Measurements from ENCODE around the gene TST. TPM values are rescaled to one million over a fixed set of nuclear protein-coding genes. Genes with fewer than 3 reads are reported as not detected.

The TST gene
- total RNA-seq (2021; fragmentation: NEBNext Ultra II Directional; extraction: Animal tissue kit (Norgen Biotek cat#: 25700)) (22.6 and 23.6 TPM in 2 replicates), polyA plus RNA-seq (2011; rRNA removed) (61.6 and 82.8 TPM in 2 replicates), polyA minus RNA-seq (2011; rRNA and poly(A)+ RNA removed) (15.3 and 16.1 TPM in 2 replicates)
- polyA plus RNA-seq (2011; cell fraction: cytosol; rRNA removed): 53.6 TPM
- polyA plus RNA-seq (2011; cell fraction: nucleus; rRNA removed): 57.3 TPM
- polyA plus RNA-seq (2012, experiment 1 of 2): 20.0 to 33.4 TPM (median 31.7 TPM) in 4 replicates
- 46.9 TPM for polyA plus RNA-seq (2012, experiment 2 of 2)
- polyA plus RNA-seq (2013, experiment 1 of 2): 21.6 TPM
- polyA plus RNA-seq (2013, experiment 2 of 2): 21.2 TPM
- polyA minus RNA-seq (2011; cell fraction: cytosol; rRNA and poly(A)+ RNA removed): 15.0 TPM
- polyA minus RNA-seq (2011; cell fraction: nucleus; rRNA and poly(A)+ RNA removed): 24.1 TPM
- long read RNA-seq, experiment 1, transcript TST-201 (3 exons, 1,211 nt): major isoform, 15 of 29 reads
- long read RNA-seq, experiment 1, transcript TST-202 (2 exons, 1,797 nt): minor isoform, 10 of 29 reads
- long read RNA-seq, experiment 1, partial matches to known transcripts: 3 of 29 reads
- long read RNA-seq, experiment 1, other reads (novel, unspliced or antisense): 1 of 29 reads
- long read RNA-seq, experiment 2, transcript TST-201 (3 exons, 1,211 nt): major isoform, 19 of 22 reads
- long read RNA-seq, experiment 2, partial matches to known transcripts: 0 of 22 reads
- long read RNA-seq, experiment 2, other reads (novel, unspliced or antisense): 2 of 22 reads

DNA sequence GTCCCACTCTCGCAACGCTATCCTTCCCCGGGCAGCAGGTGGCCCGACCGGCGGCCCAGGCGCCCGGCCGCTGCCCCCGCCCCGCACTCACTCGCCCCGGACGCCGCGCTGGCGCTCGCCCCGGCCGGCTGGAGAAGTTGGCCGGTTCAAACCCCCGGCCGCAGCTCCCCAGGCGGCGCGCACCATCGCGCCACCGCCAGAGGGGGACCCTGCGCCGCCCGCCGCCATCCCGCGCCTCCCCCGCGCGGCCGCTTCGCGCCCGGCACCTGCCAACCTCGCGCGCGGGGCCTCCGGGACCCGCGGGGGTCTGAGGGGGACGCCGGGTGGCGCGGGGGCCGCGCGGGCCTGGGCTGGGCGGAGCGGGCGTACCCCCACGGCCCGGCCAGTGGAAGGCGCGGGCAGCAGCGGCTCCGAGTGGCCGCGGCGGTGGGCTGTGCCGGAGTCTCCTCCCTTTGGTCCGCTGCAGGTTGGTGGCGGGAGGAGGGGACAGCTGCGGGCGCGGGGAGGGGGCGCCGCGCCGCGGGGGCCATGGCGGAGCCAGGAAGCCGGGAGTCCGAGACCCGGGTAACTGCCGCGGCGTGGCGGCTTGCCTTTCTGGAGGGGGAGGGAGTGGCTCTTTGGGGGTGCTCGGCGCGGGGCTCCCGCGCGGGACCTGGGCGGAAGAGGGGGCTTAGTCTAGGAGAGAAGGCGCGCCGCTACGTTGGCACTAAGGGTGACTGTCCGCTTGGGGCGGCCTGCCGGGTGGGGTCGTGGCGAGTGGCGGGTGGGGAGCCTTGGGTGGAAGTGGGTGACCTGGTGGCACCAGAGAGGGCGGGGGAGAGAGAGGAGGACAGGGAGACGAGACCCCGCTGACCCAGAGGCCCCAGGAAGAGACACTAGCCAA, at the start of gene TST, which contains the start of gene MPST:
TST (minus strand) TSS at position 139 of the 883 bp plus-strand sequence. CDS start 715 bp downstream, outside the sequence.
MPST (plus strand) TSS at position 434 of the 883 bp plus-strand sequence; CDS start at position 529, 95 bp downstream.
- Histone ChIP-seq H4K8ac (ENCODE audit: extremely low read depth, insufficient read depth, low read length) (peak within 1 kb of the TSS; percentile 86), H3K23ac (ENCODE audit: insufficient read length) (no peak within 1 kb of the TSS), H2BK120ac (replicated peaks; ENCODE audit: low read depth, low read length) (no peak within 1 kb of the TSS), H3K9me3 (ENCODE audit: insufficient read depth in 2 of 2, low read depth in 1 of 2, low read length in 1 of 2) (no peaks in the 10 kb centered on the region), H3K4ac (replicated peaks; ENCODE audit: insufficient read length, low read depth, low read length) (peak within 1 kb of the TSS; percentile 71), H4K91ac (replicated peaks; ENCODE audit: insufficient read length, low read length) (peak within 1 kb of the TSS; percentile 65), H2BK12ac (ENCODE audit: low read depth, low read length) (peak within 1 kb of the TSS; percentile 53; the same call in 1 of the 2 replicates), H3K79me1 (ENCODE audit: low read depth, low read length) (peaks cover 6% of the 10 kb centered on the region), H3K79me2 (ENCODE audit: control insufficient read depth in 1 of 2, insufficient read depth in 2 of 2, low read length in 2 of 2) (peaks cover 0 to 25% of the 10 kb centered on the region in 2 experiments; a peak in 3 of 4 replicates), H2BK20ac (ENCODE audit: low read length) (no peak within 1 kb of the TSS), H3K23me2 (ENCODE audit: low read depth, low read length) (peaks cover 11% of the 10 kb centered on the region), H4K20me1 (replicated peaks in 1 of 2; ENCODE audit: control insufficient read depth in 1 of 2, insufficient read depth in 2 of 2, low read length in 2 of 2) (peaks cover 12 to 29% of the 10 kb centered on the region in 2 experiments), H3K27me3 (replicated peaks in 1 of 4; ENCODE audit: control insufficient read depth in 3 of 4, extremely low read depth in 1 of 4, insufficient read depth in 3 of 4, low read length in 3 of 4) (no peaks in the 10 kb centered on the region), H3K27ac (ENCODE audit: low read depth, low read length) (peak within 1 kb of the TSS; percentile 89; the same call in 1 of the 2 replicates), H2AFZ (ENCODE audit: low read length) (peak within 1 kb of the TSS; percentile 24; the same call in 1 of the 2 replicates), H3K4me2 (ENCODE audit: insufficient read depth in 1 of 2, low read depth in 2 of 2, low read length in 2 of 2) (peak within 1 kb of the TSS; percentile 73 to 89), H2BK15ac (ENCODE audit: low read length) (peak within 1 kb of the TSS; percentile 12; the same call in 1 of the 2 replicates), H3K4me3 (ENCODE audit: extremely low read depth in 1 of 4, insufficient read depth in 2 of 4, low read depth in 3 of 4, low read length in 4 of 4) (peak within 1 kb of the TSS; percentile 70 to 86 (median 78)), H3K9ac (replicated peaks in 1 of 4; ENCODE audit: extremely low read depth in 1 of 4, low read depth in 3 of 4, low read length in 3 of 4) (peak within 1 kb of the TSS; percentile 79 to 98 (median 84)), H2BK5ac (ENCODE audit: low read depth, low read length) (peak within 1 kb of the TSS; percentile 83; the same call in 1 of the 2 replicates), H2AK5ac (ENCODE audit: low read depth, low read length) (no peak within 1 kb of the TSS), H3K4me1 (replicated peaks in 1 of 4; ENCODE audit: control insufficient read depth in 3 of 4, insufficient read depth in 4 of 4, low read length in 3 of 4) (peaks cover 0 to 21% (median 11%) of the 10 kb centered on the region in 4 experiments; a peak in 6 of 7 replicates), H3K36me3 (ENCODE audit: control insufficient read depth in 2 of 4, insufficient read depth in 4 of 4, low read length in 3 of 4) (peaks cover 0 to 16% (median 4%) of the 10 kb centered on the region in 4 experiments; a peak in 3 of 8 replicates), H3K14ac (ENCODE audit: insufficient read length) (no peak within 1 kb of the TSS), H4K5ac (ENCODE audit: insufficient read length, low read depth, low read length) (peak within 1 kb of the TSS; percentile 74), H3K56ac (replicated peaks; ENCODE audit: insufficient read length, low read depth, low read length) (peak within 1 kb of the TSS; percentile 92), H3K18ac (ENCODE audit: extremely low read depth, low read length) (peak within 1 kb of the TSS; percentile 48)
- 2% methylated on average over 11 of the region's 107 CpGs; no CpG with 5 or more reads in 1 of the 2 experiments for WGBS, 2 experiments (ENCODE audit: extremely low coverage in 1 of 2, insufficient coverage in 1 of 2, insufficient read length in 1 of 2, insufficient replicate concordance in 2 of 2, low coverage in 1 of 2, low lambda C conversion rate in 2 of 2, missing lambda C conversion rate in 1 of 2)
- ChIA-PET POLR2A (ENCODE audit: partially characterized antibody) (interaction anchor here (0.7 to 4.3 kb wide), 15 partner anchors 10 to 82 kb away, joined by 3 to 33 read pairs (median 4); partner anchors contain the start of gene KCTD17), CTCF (ENCODE audit: partially characterized antibody) (interaction anchor here (0.8 to 5.4 kb wide), 10 partner anchors 11 to 473 kb away, joined by 3 to 37 read pairs (median 5); no protein-coding TSS in a partner anchor)
- FAIRE-seq (no peak), DNase-seq (ENCODE audit: low read depth in 1 of 2, low spot score in 2 of 2) (peak in 1 of 2 experiments; percentile 79)
- TF ChIP-seq JUND (IDR thresholded peaks at IDR 0.05; ENCODE audit: low read length) (peak; percentile 44; the same call in 1 of the 2 replicates), FOSL1 (IDR thresholded peaks at IDR 0.05; ENCODE audit: insufficient read depth, low read depth, low read length) (no peak), POLR2A (IDR thresholded peaks at IDR 0.05; ENCODE audit: control extremely low read depth in 1 of 2, low read depth in 2 of 2, low read length in 2 of 2) (peak in 1 of 2 experiments; percentile 76; a peak in 2 of 3 replicates), POLR2AphosphoS5 (IDR thresholded peaks at IDR 0.05; ENCODE audit: low read depth, low read length) (peak; percentile 66; the same call in 1 of the 2 replicates), TAF7 (optimal IDR thresholded peaks at IDR 0.05; ENCODE audit: borderline replicate concordance, low read depth, low read length) (peak; percentile 55), EP300 (IDR thresholded peaks at IDR 0.05; ENCODE audit: borderline replicate concordance in 1 of 2, low read depth in 2 of 2, low read length in 2 of 2) (peak in 1 of 2 experiments; percentile 83; a peak in 2 of 3 replicates), TAF1 (IDR thresholded peaks at IDR 0.05; ENCODE audit: low read depth, low read length) (peak; percentile 88)

All from H1 (cell line).